ENCODE data around the gene NCL. TPM values are rescaled to one million over a fixed set of nuclear protein-coding genes. Genes with fewer than 3 reads are reported as not detected.

The NCL gene
- total and polyA plus RNA-seq, 2 of the 4 experiments (the other 2 are of a cell fraction) = 267 to 289 TPM

- no peak overlapping the region for H2BK5ac ChIP-seq (ENCODE audit: low read depth, low read length, poor library complexity, severe bottlenecking)
- H4K5ac ChIP-seq (ENCODE audit: low read depth, low read length) = no peak overlapping the region
- no peaks in the 10 kb centered on the region for H3K4me1 ChIP-seq (ENCODE audit: control insufficient read depth, insufficient read depth, low read length)
- no peak overlapping the region for H2BK120ac ChIP-seq (ENCODE audit: low read depth, low read length)
- no peak overlapping the region for H2AK9ac ChIP-seq (replicated peaks; ENCODE audit: low read depth, low read length, poor library complexity)
- no peaks in the 10 kb centered on the region for H3K36me3 ChIP-seq (ENCODE audit: control insufficient read depth, insufficient read depth, low read length)
- H3K9me1 ChIP-seq (ENCODE audit: insufficient read depth, low read length) = no peaks in the 10 kb centered on the region
- no peak overlapping the region for H3K4ac ChIP-seq (ENCODE audit: low read depth, low read length)
- BruUV-seq (replicated peaks) = no TSS peak
- no peak overlapping the region for H3K18ac ChIP-seq (ENCODE audit: low read depth, low read length)
- no peak for DNase-seq
- POLR2A ChIA-PET (ENCODE audit: unreplicated experiment) = no interaction called here
- no peak overlapping the region for H2BK20ac ChIP-seq (ENCODE audit: low read depth, low read length)
- H3K56ac ChIP-seq (ENCODE audit: extremely low read depth, insufficient read depth, low read length) = no peak overlapping the region
- no CpG with 5 or more reads among the region's 3 CpGs for WGBS, 2 experiments (ENCODE audit: extremely low coverage in 2 of 2, insufficient read length in 1 of 2)
- H3K27ac ChIP-seq (ENCODE audit: insufficient read depth, low read length) = no peak overlapping the region
- no peak overlapping the region for H4K8ac ChIP-seq (ENCODE audit: low read depth in 2 of 2, low read length in 2 of 2)
- H2AK5ac ChIP-seq (ENCODE audit: low read depth, low read length) = no peak overlapping the region
- in situ Hi-C loops (cut with MboI; ENCODE audit: low sequenced_read_pairs) (no loop called here), dilution Hi-C loops (cut with HindIII; ENCODE audit: low sequenced_read_pairs, unreplicated experiment) (no loop called here), intact Hi-C loops (cut with micrococcal nuclease) (no loop called here)
- no peak overlapping the region for H3K4me3 ChIP-seq (ENCODE audit: insufficient read depth, low read depth, low read length)
- no peaks in the 10 kb centered on the region for H3K79me1 ChIP-seq (ENCODE audit: low read depth in 1 of 2, low read length in 2 of 2)
- peaks cover 10% of the 10 kb centered on the region for H3K27me3 ChIP-seq (ENCODE audit: control insufficient read depth, insufficient read depth, low read length)
- CTCF ChIA-PET = interaction anchor here (0.7 kb wide), 1 partner anchor 82 kb away, joined by 3 read pairs; no protein-coding TSS in a partner anchor
- no peaks in the 10 kb centered on the region for H3K9me3 ChIP-seq (ENCODE audit: control insufficient read depth, insufficient read depth, low read length)
- H2AFZ ChIP-seq (replicated peaks; ENCODE audit: low read length, poor library complexity) = no peak overlapping the region
- no peaks in the 10 kb centered on the region for H4K20me1 ChIP-seq (ENCODE audit: insufficient read depth, low read length)
- TF ChIP-seq, protein P1, sequence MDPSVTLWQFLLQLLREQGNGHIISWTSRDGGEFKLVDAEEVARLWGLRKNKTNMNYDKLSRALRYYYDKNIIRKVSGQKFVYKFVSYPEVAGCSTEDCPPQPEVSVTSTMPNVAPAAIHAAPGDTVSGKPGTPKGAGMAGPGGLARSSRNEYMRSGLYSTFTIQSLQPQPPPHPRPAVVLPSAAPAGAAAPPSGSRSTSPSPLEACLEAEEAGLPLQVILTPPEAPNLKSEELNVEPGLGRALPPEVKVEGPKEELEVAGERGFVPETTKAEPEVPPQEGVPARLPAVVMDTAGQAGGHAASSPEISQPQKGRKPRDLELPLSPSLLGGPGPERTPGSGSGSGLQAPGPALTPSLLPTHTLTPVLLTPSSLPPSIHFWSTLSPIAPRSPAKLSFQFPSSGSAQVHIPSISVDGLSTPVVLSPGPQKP (IDR thresholded peaks at IDR 0.05; ENCODE audit: borderline replicate concordance, low read depth, low read length) = no peak
- TF ChIP-seq MAFK (IDR thresholded peaks at IDR 0.05; ENCODE audit: low read depth, low read length) (no peak), SMC3 (IDR thresholded peaks at IDR 0.05; ENCODE audit: low read depth, low read length) (no peak), POLR2A (IDR thresholded peaks at IDR 0.05; ENCODE audit: low read depth, low read length) (no peak), CEBPB (IDR thresholded peaks at IDR 0.05; ENCODE audit: low read depth, low read length) (no peak), MXI1 (IDR thresholded peaks at IDR 0.05; ENCODE audit: borderline replicate concordance, low read depth, low read length) (no peak), CHD1 (IDR thresholded peaks at IDR 0.05; ENCODE audit: low read depth, low read length) (no peak)
- no peak for ATAC-seq (ENCODE audit: low read depth)
- H3K14ac ChIP-seq (replicated peaks; ENCODE audit: low read depth, low read length) = no peak overlapping the region
- H3K9ac ChIP-seq (ENCODE audit: low read depth, low read length) = no peak overlapping the region
- no peak overlapping the region for H3K4me2 ChIP-seq (ENCODE audit: low read depth, low read length)
- no peak overlapping the region for H3K23ac ChIP-seq (ENCODE audit: low read depth, low read length)
- H2BK15ac ChIP-seq (ENCODE audit: low read depth, low read length) = no peak overlapping the region
- no peak overlapping the region for H4K91ac ChIP-seq (ENCODE audit: insufficient read depth, low read depth, low read length)
Measured at GRCh38 chr2:231476920-231477319, 12.6 kb upstream of the NCL start.
